ENCODE data around the gene FTSJ3. TPM values are rescaled to one million over a fixed set of nuclear protein-coding genes. Genes with fewer than 3 reads are reported as not detected.
A peak's percentile ranks its signal among the peaks of the same experiment; 100 is the strongest.
"Not testable (repeated sequence)": the region's sequence is repeated elsewhere in the genome, so short reads cannot be mapped to it uniquely, and the experiment has no call there.

Gene FTSJ3
- total RNA-seq, 2 donors from 2014 or later = 25.9 to 28.4 TPM

- DNase-seq = peak in 1 of 2 donors; percentile 46
- intact Hi-C loops (cut with DNase I, micrococcal nuclease) = no loop called here
Observed at GRCh38 chr17:63843910-63844677, 16.6 kb upstream of the FTSJ3 start.

GRCh38 chr17:63843387-63843888 lies 16.0 kb upstream of the FTSJ3 start:
- ATAC-seq; intact Hi-C loops (cut with DNase I, micrococcal nuclease): not testable (repeated sequence)
- DNase-seq = peak; percentile 54 to 75

More at GRCh38 chr17:63843910-63844677, 16.6 kb upstream of the FTSJ3 start:
- no peak for ATAC-seq

GRCh38 chr17:63842540-63843386 lies 15.3 kb upstream of the FTSJ3 start, which contains the start of gene SMARCD2:
SMARCD2 (minus strand) TSS chr17:63842685; CDS start chr17:63842674, 11 bp downstream.
- ATAC-seq = peak; percentile 83
- intact Hi-C loops (cut with DNase I, micrococcal nuclease) = no loop called here

GRCh38 chr17:63842173-63842539 lies 14.7 kb upstream of the FTSJ3 start:
- ATAC-seq (no peak), DNase-seq (peak; percentile 42 to 55)
- intact Hi-C loops (cut with DNase I, micrococcal nuclease) = no loop called here

More at GRCh38 chr17:63842540-63843386, 15.3 kb upstream of the FTSJ3 start, which contains the start of gene SMARCD2:
- DNase-seq = peak; percentile 99

- intact Hi-C loops (cut with DNase I, micrococcal nuclease) = no loop called here
- DNase-seq (peak; percentile 67 to 73), ATAC-seq (peak; percentile 49)
Observed at GRCh38 chr17:63841350-63842172, 14.1 kb upstream of the FTSJ3 start.

GRCh38 chr17:63840591-63841349 lies 13.3 kb upstream of the FTSJ3 start:
- no peak for DNase-seq
- ATAC-seq = no peak
- intact Hi-C loops (cut with DNase I, micrococcal nuclease) = no loop called here

GRCh38 chr17:63838631-63839171 lies 11.2 kb upstream of the FTSJ3 start:
- intact Hi-C loops (cut with DNase I, micrococcal nuclease) = no loop called here
- ATAC-seq = no peak

GRCh38 chr17:63837962-63838600 lies 10.6 kb upstream of the FTSJ3 start:
- intact Hi-C loops (cut with DNase I, micrococcal nuclease) = no loop called here
- DNase-seq (no peak), ATAC-seq (no peak)

More at GRCh38 chr17:63838631-63839171, 11.2 kb upstream of the FTSJ3 start:
- peak; percentile 54 to 90 for DNase-seq

- no peak for ATAC-seq
- DNase-seq = no peak
- intact Hi-C loops (cut with DNase I, micrococcal nuclease) = no loop called here
Observed at GRCh38 chr17:63837480-63837879, 10.0 kb upstream of the FTSJ3 start.

- DNase-seq (no peak), ATAC-seq (no peak)
- intact Hi-C loops (cut with DNase I, micrococcal nuclease) = no loop called here
Observed at GRCh38 chr17:63836811-63837210, 9.3 kb upstream of the FTSJ3 start.

GRCh38 chr17:63835167-63835720 lies 7.8 kb upstream of the FTSJ3 start:
- ATAC-seq (no peak), DNase-seq (no peak)
- intact Hi-C loops (cut with DNase I, micrococcal nuclease) = no loop called here

- peak; percentile 54 to 55 for DNase-seq
- intact Hi-C loops (cut with DNase I, micrococcal nuclease) = no loop called here
- ATAC-seq = peak; percentile 67
Observed at GRCh38 chr17:63834431-63835166, 7.1 kb upstream of the FTSJ3 start.

- ATAC-seq (no peak), DNase-seq (no peak)
- intact Hi-C loops (cut with DNase I, micrococcal nuclease) = no loop called here
Observed at GRCh38 chr17:63833741-63834373, 6.4 kb upstream of the FTSJ3 start.

GRCh38 chr17:63833026-63833740 lies 5.7 kb upstream of the FTSJ3 start:
- ATAC-seq = no peak
- intact Hi-C loops (cut with DNase I, micrococcal nuclease) = no loop called here
- no peak for DNase-seq

GRCh38 chr17:63832455-63832854 lies 5.0 kb upstream of the FTSJ3 start:
- ATAC-seq (no peak), DNase-seq (no peak)
- intact Hi-C loops (cut with DNase I, micrococcal nuclease) = no loop called here
